Measurements from ENCODE around the gene TMEM41B. TPM values are rescaled to one million over a fixed set of nuclear protein-coding genes. Genes with fewer than 3 reads are reported as not detected.
A peak's percentile ranks its signal among the peaks of the same experiment; 100 is the strongest.
"Not testable (repeated sequence)": the region's sequence is repeated elsewhere in the genome, so short reads cannot be mapped to it uniquely, and the experiment has no call there.

Gene TMEM41B
- total RNA-seq: 22.7 TPM

GRCh38 chr11:9314291-9315077 is at the start of gene TMEM41B:
Gene TMEM41B (minus strand): TSS chr11:9314593. CDS start chr11:9314441, 152 bp downstream.
- ATAC-seq: peak; percentile 97

GRCh38 chr11:9362393-9362863 is 48.0 kb upstream of the TMEM41B start:
- DNase-seq (ENCODE audit: low spot score): no peak
- no peak for ATAC-seq

More at GRCh38 chr11:9314291-9315077, at the start of gene TMEM41B:
- peak; percentile 99 for DNase-seq (ENCODE audit: low spot score)

GRCh38 chr11:9360862-9361622 is 46.6 kb upstream of the TMEM41B start:
- not testable (repeated sequence) for DNase-seq (ENCODE audit: low spot score); ATAC-seq

- no peak for ATAC-seq
Observed at GRCh38 chr11:9357041-9357440, 42.6 kb upstream of the TMEM41B start.

GRCh38 chr11:9351321-9351881 is 37.0 kb upstream of the TMEM41B start:
- ATAC-seq: no peak
- DNase-seq (ENCODE audit: low spot score): no peak

More at GRCh38 chr11:9357041-9357440, 42.6 kb upstream of the TMEM41B start:
- no peak for DNase-seq (ENCODE audit: low spot score)

GRCh38 chr11:9347779-9348178 is 33.4 kb upstream of the TMEM41B start:
- not testable (repeated sequence) for ATAC-seq; DNase-seq (ENCODE audit: low spot score)

- ATAC-seq: no peak
Observed at GRCh38 chr11:9347100-9347499, 32.7 kb upstream of the TMEM41B start.

GRCh38 chr11:9344061-9344680 is 29.8 kb upstream of the TMEM41B start:
- no peak for DNase-seq (ENCODE audit: low spot score)
- no peak for ATAC-seq

More at GRCh38 chr11:9347100-9347499, 32.7 kb upstream of the TMEM41B start:
- no peak for DNase-seq (ENCODE audit: low spot score)

- ATAC-seq: no peak
- DNase-seq (ENCODE audit: low spot score): no peak
Observed at GRCh38 chr11:9341638-9342178, 27.3 kb upstream of the TMEM41B start.

- no peak for ATAC-seq
Observed at GRCh38 chr11:9332655-9333054, 18.3 kb upstream of the TMEM41B start.

GRCh38 chr11:9330387-9331384 is 16.3 kb upstream of the TMEM41B start:
- DNase-seq (ENCODE audit: low spot score): no peak
- no peak for ATAC-seq

More at GRCh38 chr11:9332655-9333054, 18.3 kb upstream of the TMEM41B start:
- DNase-seq (ENCODE audit: low spot score): no peak

GRCh38 chr11:9320047-9320446 is 5.7 kb upstream of the TMEM41B start:
- DNase-seq (ENCODE audit: low spot score): no peak
- ATAC-seq: no peak

GRCh38 chr11:9319377-9320001 is 5.1 kb upstream of the TMEM41B start:
- ATAC-seq; DNase-seq (ENCODE audit: low spot score): not testable (repeated sequence)

GRCh38 chr11:9318442-9319376 is 4.3 kb upstream of the TMEM41B start:
- DNase-seq (ENCODE audit: low spot score); ATAC-seq: not testable (repeated sequence)

- ATAC-seq (no peak), DNase-seq (ENCODE audit: low spot score) (no peak)
Observed at GRCh38 chr11:9316334-9316733, 1.9 kb upstream of the TMEM41B start.

- no peak for DNase-seq (ENCODE audit: low spot score)
- no peak for ATAC-seq
Observed at GRCh38 chr11:9315078-9315688, 790 bp upstream of the TMEM41B start.

GRCh38 chr11:9313648-9314290 is 624 bp downstream of the TMEM41B start:
- peak; percentile 50 for ATAC-seq
- DNase-seq (ENCODE audit: low spot score): no peak
